ENCODE data around the gene CDK5RAP2. TPM values are rescaled to one million over a fixed set of nuclear protein-coding genes. Genes with fewer than 3 reads are reported as not detected.

The CDK5RAP2 gene
- total RNA-seq, 1 donor from 2014 or later, result 76.8 TPM

DNA sequence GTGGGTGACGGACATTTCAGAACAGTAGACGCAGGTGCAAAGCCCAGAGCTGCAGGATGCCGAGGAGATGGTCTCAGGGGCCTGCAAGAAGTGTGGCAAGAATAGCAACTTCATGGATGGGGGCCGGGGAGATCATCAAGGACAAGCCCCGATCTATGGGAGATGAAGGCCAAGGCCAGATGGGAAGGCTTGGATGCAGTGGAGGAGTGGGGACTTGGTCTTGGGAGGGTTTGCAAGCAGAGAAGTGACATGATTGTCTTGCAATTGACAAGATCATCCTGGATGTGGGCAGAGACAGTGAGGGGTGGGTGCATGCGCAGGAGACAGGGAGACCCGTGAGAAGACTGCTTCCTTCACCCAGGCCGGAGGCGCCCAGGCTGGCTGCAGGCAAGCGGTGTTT, 198.1 kb downstream of the CDK5RAP2 start:
- Mint-ChIP-seq H3K9me3 (ENCODE audit: low read depth) (no peaks in the 10 kb centered on the region), H3K27ac (peak overlapping the region; percentile 67), H3K4me1 (ENCODE audit: low read depth) (peaks cover 13% of the 10 kb centered on the region), H3K4me3 (ENCODE audit: low read depth) (no peak overlapping the region), H3K36me3 (ENCODE audit: insufficient read depth) (peaks cover 5% of the 10 kb centered on the region), H3K27me3 (peaks cover 6% of the 10 kb centered on the region)
- no peak for DNase-seq (ENCODE audit: low spot score, unreplicated experiment)
- TF ChIP-seq, protein P1, sequence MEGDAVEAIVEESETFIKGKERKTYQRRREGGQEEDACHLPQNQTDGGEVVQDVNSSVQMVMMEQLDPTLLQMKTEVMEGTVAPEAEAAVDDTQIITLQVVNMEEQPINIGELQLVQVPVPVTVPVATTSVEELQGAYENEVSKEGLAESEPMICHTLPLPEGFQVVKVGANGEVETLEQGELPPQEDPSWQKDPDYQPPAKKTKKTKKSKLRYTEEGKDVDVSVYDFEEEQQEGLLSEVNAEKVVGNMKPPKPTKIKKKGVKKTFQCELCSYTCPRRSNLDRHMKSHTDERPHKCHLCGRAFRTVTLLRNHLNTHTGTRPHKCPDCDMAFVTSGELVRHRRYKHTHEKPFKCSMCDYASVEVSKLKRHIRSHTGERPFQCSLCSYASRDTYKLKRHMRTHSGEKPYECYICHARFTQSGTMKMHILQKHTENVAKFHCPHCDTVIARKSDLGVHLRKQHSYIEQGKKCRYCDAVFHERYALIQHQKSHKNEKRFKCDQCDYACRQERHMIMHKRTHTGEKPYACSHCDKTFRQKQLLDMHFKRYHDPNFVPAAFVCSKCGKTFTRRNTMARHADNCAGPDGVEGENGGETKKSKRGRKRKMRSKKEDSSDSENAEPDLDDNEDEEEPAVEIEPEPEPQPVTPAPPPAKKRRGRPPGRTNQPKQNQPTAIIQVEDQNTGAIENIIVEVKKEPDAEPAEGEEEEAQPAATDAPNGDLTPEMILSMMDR (IDR thresholded peaks at IDR 0.05; ENCODE audit: unreplicated experiment), result no peak

DNA sequence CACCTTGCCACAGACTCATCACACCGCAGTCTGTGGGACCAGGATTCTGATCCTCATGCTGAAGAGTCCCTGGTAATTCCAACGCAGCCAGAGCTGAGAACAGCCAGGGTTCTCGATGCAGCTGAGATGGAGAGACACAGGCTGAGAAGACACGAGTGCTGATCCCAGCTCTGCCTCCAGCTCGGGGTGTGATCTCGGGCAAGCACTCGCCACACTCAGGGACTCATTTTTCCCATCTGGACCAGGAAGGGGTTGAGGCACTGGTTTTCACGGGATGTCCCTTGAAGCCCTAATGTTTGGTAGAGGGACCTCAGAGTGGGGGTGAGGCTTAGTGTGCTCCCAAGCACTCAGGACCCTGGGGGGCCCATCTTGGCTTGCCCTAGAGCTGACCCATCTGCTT, 200.4 kb downstream of the CDK5RAP2 start:
- H3K4me3 Mint-ChIP-seq (ENCODE audit: low read depth), result no peak overlapping the region
- H3K27ac Mint-ChIP-seq, result no peak overlapping the region
- H3K27me3 Mint-ChIP-seq, result peaks cover 8% of the 10 kb centered on the region
- TF ChIP-seq, protein P1 (IDR thresholded peaks at IDR 0.05; ENCODE audit: unreplicated experiment), result no peak
- peaks cover 7% of the 10 kb centered on the region for H3K4me1 Mint-ChIP-seq (ENCODE audit: low read depth)
- DNase-seq (ENCODE audit: low spot score, unreplicated experiment), result no peak
- H3K9me3 Mint-ChIP-seq (ENCODE audit: low read depth), result no peaks in the 10 kb centered on the region
- peaks cover 7% of the 10 kb centered on the region for H3K36me3 Mint-ChIP-seq (ENCODE audit: insufficient read depth)

DNA sequence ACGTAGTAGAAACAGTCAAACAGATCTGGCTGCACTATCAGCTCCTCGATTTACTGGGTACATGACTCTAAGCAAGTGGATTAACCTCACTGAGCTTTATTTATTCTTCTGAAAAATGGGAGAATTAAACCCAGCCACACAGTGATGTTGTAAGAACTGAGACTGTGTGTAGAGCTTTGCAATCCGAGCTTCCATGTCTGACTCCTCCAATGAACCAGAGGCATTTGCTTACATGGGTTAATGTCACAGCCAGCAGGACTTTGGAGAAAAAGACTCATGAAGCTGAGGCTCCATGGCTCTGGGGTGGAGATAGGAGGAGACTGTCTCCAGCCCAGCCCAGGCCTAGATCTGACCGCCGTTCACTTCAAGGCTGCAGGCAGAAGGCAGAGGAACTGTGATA, 201.3 kb downstream of the CDK5RAP2 start:
- no peak overlapping the region for H3K27ac Mint-ChIP-seq
- H3K27me3 Mint-ChIP-seq, result peaks cover 8% of the 10 kb centered on the region
- peaks cover 7% of the 10 kb centered on the region for H3K36me3 Mint-ChIP-seq (ENCODE audit: insufficient read depth)
- H3K4me1 Mint-ChIP-seq (ENCODE audit: low read depth), result no peaks in the 10 kb centered on the region
- no peak overlapping the region for H3K4me3 Mint-ChIP-seq (ENCODE audit: low read depth)
- DNase-seq (ENCODE audit: low spot score, unreplicated experiment), result no peak
- H3K9me3 Mint-ChIP-seq (ENCODE audit: low read depth), result no peaks in the 10 kb centered on the region
- TF ChIP-seq, protein P1 (IDR thresholded peaks at IDR 0.05; ENCODE audit: unreplicated experiment), result no peak

DNA sequence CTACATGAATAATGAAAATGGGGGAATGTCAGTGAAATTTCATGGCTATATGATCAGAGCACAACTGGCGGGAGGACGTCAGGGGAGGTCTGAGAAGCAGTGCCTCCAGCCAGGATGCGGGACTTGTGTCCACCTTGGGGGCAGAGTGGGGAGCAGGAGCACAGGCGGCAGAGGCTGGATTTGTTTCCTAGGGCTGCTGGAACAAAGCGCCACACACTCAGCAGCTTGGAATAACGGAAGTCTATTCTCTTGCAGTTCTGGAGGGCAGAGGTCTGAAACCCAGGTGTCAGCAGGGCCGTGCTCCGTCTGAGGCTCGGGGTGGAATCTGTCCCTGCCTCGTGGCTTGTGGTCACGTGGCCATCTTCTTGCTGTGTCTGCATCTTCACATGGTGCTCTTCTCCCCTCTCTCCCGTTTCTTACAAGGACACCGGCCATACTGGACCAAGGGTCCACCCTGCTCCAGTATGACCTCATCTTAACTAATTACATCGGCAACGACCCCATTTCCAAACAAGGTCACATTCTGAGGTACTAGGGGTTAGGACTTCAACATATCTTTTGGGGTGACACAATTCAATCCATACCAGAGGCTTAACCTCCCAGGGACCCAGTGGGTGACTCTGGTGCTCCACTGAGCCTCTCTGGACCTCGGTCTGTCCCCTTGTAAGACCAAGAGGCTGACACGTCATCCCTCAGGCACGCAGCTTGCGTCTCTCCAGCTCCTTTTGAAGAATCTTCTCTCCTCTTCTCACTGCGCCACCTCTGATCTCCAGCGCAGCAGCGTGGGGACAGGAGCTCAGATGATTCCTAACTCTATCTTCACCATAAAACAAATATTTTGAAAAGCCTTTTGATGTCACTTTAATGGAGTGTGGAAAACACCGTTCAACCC, 202.5 kb downstream of the CDK5RAP2 start:
- peaks cover 7% of the 10 kb centered on the region for H3K36me3 Mint-ChIP-seq (ENCODE audit: insufficient read depth)
- DNase-seq (ENCODE audit: low spot score, unreplicated experiment), result no peak
- TF ChIP-seq, protein P1 (IDR thresholded peaks at IDR 0.05; ENCODE audit: unreplicated experiment), result no peak
- H3K27ac Mint-ChIP-seq, result no peak overlapping the region
- H3K9me3 Mint-ChIP-seq (ENCODE audit: low read depth), result no peaks in the 10 kb centered on the region
- H3K27me3 Mint-ChIP-seq, result peaks cover 12% of the 10 kb centered on the region
- no peaks in the 10 kb centered on the region for H3K4me1 Mint-ChIP-seq (ENCODE audit: low read depth)
- H3K4me3 Mint-ChIP-seq (ENCODE audit: low read depth), result no peak overlapping the region

DNA sequence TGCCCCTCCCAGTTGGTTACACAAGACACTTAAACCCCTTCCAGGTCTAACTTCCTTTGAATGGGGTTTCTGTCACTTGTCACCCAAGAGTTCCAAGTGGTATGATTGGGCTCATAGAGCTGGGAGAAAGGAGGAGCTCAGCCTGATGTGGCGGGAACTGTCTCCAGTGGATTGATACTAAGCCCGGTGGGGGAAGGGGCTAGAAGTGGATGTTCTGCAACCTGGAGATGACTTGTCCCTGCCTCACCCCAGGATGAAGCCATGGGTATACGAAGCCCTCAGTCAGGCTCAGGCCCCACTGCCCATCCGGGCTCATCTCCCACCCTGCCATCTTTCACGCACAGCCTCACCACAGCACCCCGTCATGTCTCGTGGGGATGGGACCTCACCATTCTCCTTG, 203.9 kb downstream of the CDK5RAP2 start:
- no peaks in the 10 kb centered on the region for H3K4me1 Mint-ChIP-seq (ENCODE audit: low read depth)
- no peaks in the 10 kb centered on the region for H3K9me3 Mint-ChIP-seq (ENCODE audit: low read depth)
- peaks cover 12% of the 10 kb centered on the region for H3K27me3 Mint-ChIP-seq
- DNase-seq (ENCODE audit: low spot score, unreplicated experiment), result no peak
- TF ChIP-seq, protein P1 (IDR thresholded peaks at IDR 0.05; ENCODE audit: unreplicated experiment), result no peak
- H3K4me3 Mint-ChIP-seq (ENCODE audit: low read depth), result no peak overlapping the region
- no peak overlapping the region for H3K27ac Mint-ChIP-seq
- peaks cover 7% of the 10 kb centered on the region for H3K36me3 Mint-ChIP-seq (ENCODE audit: insufficient read depth)
